Muscle layer of duodenum (tissue), 2 donors: ENCODE data around the gene HARS1.
"Not testable (repeated sequence)": the region's sequence is repeated elsewhere in the genome, so short reads cannot be mapped to it uniquely, and the experiment has no call there.

Source experiments
- H3K27ac ChIP-seq: one replicate; pipeline ENCODE4 v1.7.0; 2013; ENCODE audit warnings: mild to moderate bottlenecking, low read length
- H3K27me3 ChIP-seq: one replicate; pipeline ENCODE4 v1.7.0; 2013; ENCODE audit warnings: low read depth, mild to moderate bottlenecking, control low read depth, low read length
- H3K36me3 ChIP-seq, 2 donors: one replicate each; pipeline ENCODE4 v1.7.0; 2013; ENCODE audit warnings: low read length in 2 of 2, control low read depth in 1 of 2, mild to moderate bottlenecking in 1 of 2; ENCODE audit not compliant: insufficient read depth in 2 of 2, control insufficient read depth in 1 of 2
- H3K4me1 ChIP-seq, 2 donors: one replicate each; pipeline ENCODE4 v1.7.0; 2013; ENCODE audit warnings: low read length in 2 of 2, mild to moderate bottlenecking in 2 of 2, control low read depth in 1 of 2, moderate library complexity in 1 of 2; ENCODE audit not compliant: insufficient read depth in 2 of 2, control insufficient read depth in 1 of 2
- H3K4me3 ChIP-seq, 2 donors: one replicate each; pipeline ENCODE4 v1.7.0; 2013; ENCODE audit warnings: low read length in 2 of 2, low read depth in 1 of 2, mild to moderate bottlenecking in 1 of 2
- H3K9me3 ChIP-seq, 2 donors: one replicate each; pipeline ENCODE4 v1.7.0; 2013; ENCODE audit warnings: low read length in 2 of 2, control low read depth in 1 of 2, mild to moderate bottlenecking in 1 of 2; ENCODE audit not compliant: control insufficient read depth in 1 of 2
- donor health status: healthy.

HARS1 gene

GRCh38 chr5:140690941-140691924 lies at the start of gene HARS1, which contains the start of gene HARS2:
Gene HARS1 (minus strand): TSS chr5:140691370. CDS start chr5:140691304, 66 bp downstream.
Gene HARS2 (plus strand): TSS chr5:140691455. CDS start chr5:140691649, 194 bp downstream.
- peaks cover 9 to 41% of the 10 kb centered on the region in 2 donors for H3K4me1 ChIP-seq
- H3K27me3 ChIP-seq: no peaks in the 10 kb centered on the region
- H3K27ac ChIP-seq: peak within 1 kb of the TSS; percentile 87
- H3K36me3 ChIP-seq: peaks cover 26 to 39% of the 10 kb centered on the region in 2 donors
- H3K4me3 ChIP-seq: peak within 1 kb of the TSS; percentile 78 to 98
- no peaks in the 10 kb centered on the region for H3K9me3 ChIP-seq

- Histone ChIP-seq H3K9me3 (peaks cover 0 to 7% of the 10 kb centered on the region in 2 donors), H3K27ac (no peak overlapping the region), H3K4me3 (no peak overlapping the region), H3K27me3 (no peaks in the 10 kb centered on the region), H3K36me3 (no peaks in the 10 kb centered on the region), H3K4me1 (no peaks in the 10 kb centered on the region)
Measured at GRCh38 chr5:140737486-140737885, 46.3 kb upstream of the HARS1 start.

GRCh38 chr5:140734354-140734753 lies 43.2 kb upstream of the HARS1 start:
- H3K9me3 ChIP-seq: no peaks in the 10 kb centered on the region
- H3K36me3 ChIP-seq: no peaks in the 10 kb centered on the region
- no peak overlapping the region for H3K27ac ChIP-seq
- H3K4me1 ChIP-seq: no peaks in the 10 kb centered on the region
- H3K27me3 ChIP-seq: no peaks in the 10 kb centered on the region
- H3K4me3 ChIP-seq: no peak overlapping the region

GRCh38 chr5:140733098-140733497 lies 41.9 kb upstream of the HARS1 start:
- Histone ChIP-seq H3K27ac (no peak overlapping the region), H3K9me3 (no peaks in the 10 kb centered on the region), H3K27me3 (no peaks in the 10 kb centered on the region), H3K4me1 (no peaks in the 10 kb centered on the region), H3K36me3 (no peaks in the 10 kb centered on the region), H3K4me3 (no peak overlapping the region)

GRCh38 chr5:140725799-140726471 lies 34.8 kb upstream of the HARS1 start:
- H3K27me3 ChIP-seq: no peaks in the 10 kb centered on the region
- H3K4me1 ChIP-seq: no peaks in the 10 kb centered on the region
- no peaks in the 10 kb centered on the region for H3K9me3 ChIP-seq
- no peak overlapping the region for H3K4me3 ChIP-seq
- no peak overlapping the region for H3K27ac ChIP-seq
- no peaks in the 10 kb centered on the region for H3K36me3 ChIP-seq

- not testable (repeated sequence) for H3K27ac ChIP-seq, H3K4me3 ChIP-seq, H3K27me3 ChIP-seq, H3K9me3 ChIP-seq, H3K4me1 ChIP-seq, H3K36me3 ChIP-seq
Measured at GRCh38 chr5:140721395-140721794, 30.2 kb upstream of the HARS1 start.

GRCh38 chr5:140720738-140721137 lies 29.6 kb upstream of the HARS1 start:
- not testable (repeated sequence) for H3K27me3 ChIP-seq, H3K4me3 ChIP-seq, H3K4me1 ChIP-seq, H3K9me3 ChIP-seq, H3K36me3 ChIP-seq, H3K27ac ChIP-seq

- no peaks in the 10 kb centered on the region for H3K9me3 ChIP-seq
- no peaks in the 10 kb centered on the region for H3K27me3 ChIP-seq
- H3K27ac ChIP-seq: no peak overlapping the region
- no peaks in the 10 kb centered on the region for H3K4me1 ChIP-seq
- no peaks in the 10 kb centered on the region for H3K36me3 ChIP-seq
- no peak overlapping the region for H3K4me3 ChIP-seq
Measured at GRCh38 chr5:140718266-140718592, 27.1 kb upstream of the HARS1 start.

- H3K9me3 ChIP-seq, H3K4me1 ChIP-seq, H3K36me3 ChIP-seq, H3K27ac ChIP-seq, H3K27me3 ChIP-seq, H3K4me3 ChIP-seq: not testable (repeated sequence)
Measured at GRCh38 chr5:140716238-140716637, 25.1 kb upstream of the HARS1 start.

- Histone ChIP-seq H3K4me1 (no peaks in the 10 kb centered on the region), H3K4me3 (no peak overlapping the region), H3K36me3 (peaks cover 0 to 4% of the 10 kb centered on the region in 2 donors), H3K27me3 (no peaks in the 10 kb centered on the region), H3K9me3 (no peaks in the 10 kb centered on the region), H3K27ac (no peak overlapping the region)
Measured at GRCh38 chr5:140713562-140714094, 22.5 kb upstream of the HARS1 start.

GRCh38 chr5:140711794-140712193 lies 20.6 kb upstream of the HARS1 start:
- Histone ChIP-seq H3K27ac (no peak overlapping the region), H3K36me3 (peaks cover 0 to 4% of the 10 kb centered on the region in 2 donors), H3K27me3 (no peaks in the 10 kb centered on the region), H3K9me3 (no peaks in the 10 kb centered on the region), H3K4me1 (no peaks in the 10 kb centered on the region), H3K4me3 (peak overlapping the region; percentile 68 to 84)
